ENCODE results near the gene NOL6.

NOL6 gene

DNA sequence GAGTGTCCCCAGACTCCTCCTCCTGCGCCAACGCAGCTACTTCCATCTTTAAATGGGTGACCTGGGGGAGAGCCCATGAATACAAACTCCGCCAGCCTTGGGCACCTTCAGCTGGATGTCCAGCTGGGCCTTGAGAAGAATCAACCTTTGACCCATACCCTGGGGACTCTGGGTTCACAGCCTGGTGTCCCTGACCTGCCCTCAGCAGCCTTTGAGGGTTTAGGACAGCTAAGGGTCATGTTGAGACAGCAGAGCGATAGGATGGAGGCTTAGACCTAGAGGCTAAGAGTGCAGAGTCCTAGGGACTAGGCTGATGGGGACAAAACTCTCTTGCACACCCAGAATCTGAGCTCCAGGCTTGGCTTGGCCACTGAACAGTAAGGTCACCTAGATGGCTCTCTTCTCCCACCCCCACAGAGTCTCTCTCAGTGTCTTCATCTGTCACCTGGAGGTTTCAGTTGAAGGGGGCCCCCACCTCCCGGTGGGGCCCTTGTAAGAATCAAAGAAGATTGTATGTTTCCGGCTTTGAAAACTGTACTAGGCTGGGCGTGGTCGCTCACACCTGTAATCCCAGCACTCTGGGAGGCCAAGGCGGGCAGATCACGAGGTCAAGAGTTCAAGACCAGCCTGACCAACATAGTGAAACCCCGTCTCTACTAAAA is 19.6 kb downstream of the NOL6 start:
- no peak for DNase-seq (ENCODE audit: low spot score)

DNA sequence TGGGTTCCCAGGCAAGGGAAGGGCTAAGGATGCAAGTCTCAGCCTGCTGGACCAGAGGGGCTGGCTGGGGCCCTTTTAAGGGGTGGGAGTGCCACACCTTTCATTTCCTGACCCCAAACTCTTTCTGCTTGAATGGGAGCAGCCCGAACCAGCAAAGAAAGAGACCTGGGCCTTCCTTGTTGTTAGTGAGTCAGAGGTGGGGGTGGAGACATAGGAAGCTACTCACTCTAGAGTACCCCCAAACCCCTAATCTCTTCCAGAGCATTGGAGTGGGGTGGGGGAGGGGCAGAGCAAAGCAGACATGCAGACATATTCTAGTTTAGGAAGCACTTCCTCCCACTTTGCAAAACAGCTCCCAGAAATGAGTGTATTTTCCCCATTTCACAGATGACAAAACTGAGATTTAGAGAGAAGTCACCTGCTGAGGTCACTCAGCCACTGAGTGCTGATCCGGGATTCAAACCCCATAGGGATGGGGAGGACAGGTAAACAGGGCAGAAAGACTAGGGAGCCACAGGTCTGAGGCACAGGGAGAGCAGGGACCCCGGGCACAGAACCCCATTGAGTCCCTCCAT is 20.4 kb downstream of the NOL6 start:
- DNase-seq (ENCODE audit: low spot score), result no peak

DNA sequence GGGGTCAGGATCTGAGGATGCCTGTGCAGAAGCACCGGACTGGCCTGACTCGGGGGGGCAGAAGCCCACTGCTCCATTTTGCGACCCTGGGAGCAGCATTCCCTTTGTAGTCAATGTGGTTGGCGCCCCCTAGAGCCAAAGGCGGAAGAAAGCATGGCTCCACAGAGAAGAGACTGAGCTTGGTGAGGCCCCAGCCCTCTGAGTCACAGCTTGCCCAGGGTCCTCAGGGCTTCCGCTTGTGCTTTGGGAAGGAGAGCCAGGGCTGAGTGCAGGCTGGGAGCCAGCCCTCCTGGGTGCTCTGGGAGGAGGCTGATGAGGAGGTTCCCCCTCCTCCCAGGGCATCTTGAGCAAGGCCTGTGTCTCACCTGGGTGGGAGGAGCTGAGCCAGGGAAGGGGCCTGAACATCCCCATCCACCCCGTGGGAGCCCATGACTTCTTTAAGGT is 20.9 kb downstream of the NOL6 start:
- DNase-seq (ENCODE audit: low spot score), result no peak

DNA sequence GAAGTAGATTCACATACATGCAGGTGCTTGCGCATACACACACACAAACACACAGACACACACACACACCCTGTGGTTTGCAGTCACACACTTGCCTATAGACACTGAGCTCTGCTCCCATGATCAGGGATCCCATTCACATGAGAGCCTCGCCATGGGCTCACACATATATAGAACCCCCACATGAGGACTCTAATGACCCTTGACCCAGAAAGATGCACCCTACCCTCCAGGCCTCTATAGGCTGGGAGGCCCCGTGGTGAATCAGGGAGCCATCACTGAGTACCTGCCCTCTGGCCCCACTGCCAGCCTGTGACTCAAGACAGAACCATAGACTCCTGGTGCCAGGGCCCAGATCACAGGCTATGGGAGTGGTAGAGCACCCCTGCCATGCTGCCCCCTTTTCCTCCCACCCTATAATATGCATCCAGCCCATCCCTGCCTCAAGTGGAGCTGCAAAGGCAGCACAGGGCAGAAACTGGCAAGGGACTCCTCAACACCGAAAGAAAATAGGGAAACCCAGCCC is 23.0 kb downstream of the NOL6 start:
- no peak for DNase-seq (ENCODE audit: low spot score)

DNA sequence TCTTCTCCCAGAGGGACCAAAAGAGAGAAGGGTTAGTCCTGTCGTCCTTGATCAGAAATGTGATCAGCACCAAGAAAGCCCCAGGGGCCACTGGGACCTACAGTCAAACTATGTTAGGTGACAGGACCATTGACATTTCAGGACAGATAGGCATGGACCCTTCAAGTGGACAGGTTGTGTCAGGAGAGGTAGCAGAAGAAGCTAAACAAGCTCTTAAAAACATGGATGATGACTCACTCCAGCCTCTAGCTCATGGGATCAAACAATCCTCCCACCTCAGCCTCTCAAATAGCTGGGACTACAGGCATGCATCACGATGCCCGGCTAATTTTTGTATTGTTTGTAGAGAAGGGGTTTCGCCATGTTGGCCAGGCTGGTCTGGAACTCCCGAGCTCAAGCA is 24.0 kb downstream of the NOL6 start:
- no peak for DNase-seq (ENCODE audit: low spot score)

DNA sequence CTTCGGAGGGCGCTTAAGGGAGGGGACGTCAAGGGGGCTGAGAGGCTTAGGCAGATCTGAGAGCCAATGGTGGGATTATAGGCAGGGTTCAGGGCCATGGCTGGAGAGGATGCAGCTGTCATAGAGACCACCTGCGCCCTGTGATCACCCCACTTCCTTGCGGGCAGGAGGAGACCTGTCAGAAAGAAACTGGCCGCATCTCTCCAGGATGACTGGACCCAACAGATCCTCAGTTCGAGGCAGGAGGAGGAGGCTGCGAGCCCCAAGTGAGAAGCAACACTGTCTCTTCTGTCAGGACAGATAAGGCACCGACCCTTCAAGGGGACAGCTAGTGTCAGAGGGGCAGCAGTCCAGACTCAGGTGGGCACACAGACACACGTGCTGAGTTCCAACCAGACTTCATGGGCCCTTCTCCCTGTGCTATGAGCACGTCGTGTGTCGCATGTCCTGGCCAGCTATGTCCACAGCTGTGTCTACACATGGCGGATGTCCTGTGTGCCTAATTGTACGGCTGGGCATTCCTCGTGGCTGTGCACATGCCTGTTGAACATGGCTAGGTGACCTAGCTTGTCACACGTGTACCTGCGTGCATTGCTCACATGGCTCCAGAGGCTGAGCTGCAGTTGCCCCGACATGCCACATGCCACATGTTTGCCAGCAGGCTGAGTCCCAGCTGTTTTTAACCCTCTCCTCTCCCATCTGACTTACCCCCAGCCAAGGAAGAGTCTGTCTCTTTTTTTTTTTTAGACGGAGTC is 25.7 kb downstream of the NOL6 start:
- DNase-seq (ENCODE audit: low spot score), result no peak

DNA sequence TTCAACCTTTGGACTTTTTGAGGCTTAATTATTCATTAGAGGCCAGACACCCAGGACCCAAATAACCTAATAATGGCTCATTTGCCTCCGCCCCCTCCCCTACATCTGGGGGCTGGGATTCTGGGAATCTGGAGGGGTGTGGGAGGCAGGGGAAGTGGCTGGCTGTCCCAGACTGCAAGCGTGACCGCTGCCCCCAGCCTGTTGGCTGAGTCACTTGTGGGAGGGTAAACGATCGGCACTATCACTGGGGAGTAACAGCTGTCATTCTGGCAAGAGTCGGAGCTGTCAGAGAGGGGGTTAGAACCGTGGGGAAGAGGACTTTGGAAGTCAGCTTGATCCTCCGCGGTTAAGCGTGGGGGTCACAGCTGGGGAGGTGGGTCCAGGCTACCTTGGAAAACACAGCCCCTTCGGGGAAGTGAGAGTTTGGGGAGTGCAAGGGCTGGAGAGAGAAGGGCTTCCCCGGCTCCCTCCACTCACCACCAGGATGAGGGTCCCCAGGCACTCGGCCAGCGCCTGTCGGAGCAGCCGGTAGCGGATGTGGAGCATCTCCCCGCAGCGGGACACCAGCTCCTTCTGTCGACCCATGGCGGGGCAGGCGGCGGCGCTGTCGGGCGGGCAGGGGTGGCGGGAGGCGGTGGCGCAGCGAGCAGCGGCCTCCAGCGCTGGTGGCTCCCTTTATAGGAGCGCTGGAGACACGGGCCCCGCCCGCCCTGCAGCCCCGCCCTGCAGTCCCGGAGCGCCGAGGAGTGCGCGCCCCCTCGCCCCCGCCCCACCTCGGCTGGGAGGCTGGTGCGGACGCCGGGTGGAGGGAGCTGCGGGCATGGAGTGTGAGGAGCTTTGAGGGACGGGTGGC is 26.6 kb downstream of the NOL6 start, which contains the start of gene AQP3:
Gene AQP3 (minus strand): TSS at position 648 of the 853 bp plus-strand sequence. CDS start 63 bp downstream, at position 585.
- no peak for DNase-seq (ENCODE audit: low spot score)

DNA sequence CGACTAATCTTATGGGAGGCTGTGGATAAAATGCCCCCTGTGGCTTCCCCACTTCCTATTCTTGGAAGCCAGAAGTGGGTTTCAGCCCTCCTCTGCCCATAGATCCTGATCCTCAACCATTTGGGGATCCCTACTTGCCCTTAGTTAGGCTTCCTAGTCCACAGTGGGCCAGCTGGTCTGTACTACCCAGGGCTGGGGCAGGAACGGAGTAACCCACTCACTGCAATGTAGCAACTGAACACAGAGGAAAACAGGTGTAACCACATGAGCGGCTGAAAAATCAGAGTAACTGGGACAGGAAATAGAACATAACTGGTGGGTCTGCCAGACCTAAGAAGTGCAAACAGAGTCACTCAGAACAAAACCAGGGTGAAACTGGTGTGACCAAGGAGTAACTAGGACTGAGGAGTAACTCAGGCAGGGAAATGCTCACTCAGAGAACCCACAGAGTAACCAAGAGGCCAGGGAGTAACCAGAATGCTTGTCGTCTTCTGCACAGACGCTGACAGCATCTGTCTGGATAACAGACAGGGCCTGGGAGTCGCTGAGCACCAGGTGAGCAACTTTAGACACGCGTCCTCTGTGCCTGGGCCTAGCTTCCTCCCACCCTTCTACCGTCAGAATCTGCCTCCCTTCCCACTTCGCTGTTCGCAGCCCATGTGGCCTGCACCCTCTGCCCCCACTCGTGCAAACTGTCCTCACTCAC is 27.3 kb downstream of the NOL6 start:
- DNase-seq (ENCODE audit: low spot score), result no peak

DNA sequence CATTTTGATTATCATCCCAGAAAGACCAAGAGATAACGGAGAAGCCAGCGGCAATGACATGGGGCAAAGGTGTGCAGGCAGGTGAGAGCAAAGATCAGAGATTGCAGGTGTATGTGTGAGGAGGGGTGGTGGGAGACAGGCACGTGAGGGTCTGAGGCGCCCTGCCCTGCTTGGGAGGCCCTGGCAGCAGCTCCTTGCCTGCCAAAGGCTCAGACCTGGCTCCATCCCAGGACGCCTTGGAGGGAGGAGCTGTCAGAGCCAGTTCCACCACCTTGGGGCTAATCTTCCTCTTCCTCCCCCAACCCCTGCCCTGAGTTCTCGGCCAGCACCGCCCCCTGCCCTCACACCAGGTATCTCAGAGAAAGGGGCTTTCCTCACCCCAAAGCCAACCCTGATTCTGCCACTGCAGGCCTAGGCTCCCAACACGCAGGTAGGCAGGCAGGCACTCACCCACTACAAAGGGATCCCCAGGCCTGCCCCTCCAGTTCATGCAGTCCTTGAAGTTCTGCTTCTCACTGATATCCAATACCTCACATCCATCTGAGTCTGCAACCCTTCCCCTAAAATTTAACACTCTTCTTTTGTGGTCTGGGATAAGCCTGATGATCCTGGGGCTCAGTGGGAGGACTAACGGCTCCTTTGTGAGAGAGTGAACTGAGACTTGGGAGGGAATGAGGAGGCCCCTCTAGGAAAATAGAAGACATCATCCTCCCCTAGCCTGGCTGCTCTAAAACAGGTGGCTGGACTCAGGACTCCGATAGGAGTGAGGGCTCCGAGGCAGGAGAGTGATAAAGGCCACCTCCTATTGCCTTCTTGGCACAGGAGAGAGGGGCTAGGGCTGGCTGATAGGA is 28.1 kb downstream of the NOL6 start:
- no peak for DNase-seq (ENCODE audit: low spot score)

DNA sequence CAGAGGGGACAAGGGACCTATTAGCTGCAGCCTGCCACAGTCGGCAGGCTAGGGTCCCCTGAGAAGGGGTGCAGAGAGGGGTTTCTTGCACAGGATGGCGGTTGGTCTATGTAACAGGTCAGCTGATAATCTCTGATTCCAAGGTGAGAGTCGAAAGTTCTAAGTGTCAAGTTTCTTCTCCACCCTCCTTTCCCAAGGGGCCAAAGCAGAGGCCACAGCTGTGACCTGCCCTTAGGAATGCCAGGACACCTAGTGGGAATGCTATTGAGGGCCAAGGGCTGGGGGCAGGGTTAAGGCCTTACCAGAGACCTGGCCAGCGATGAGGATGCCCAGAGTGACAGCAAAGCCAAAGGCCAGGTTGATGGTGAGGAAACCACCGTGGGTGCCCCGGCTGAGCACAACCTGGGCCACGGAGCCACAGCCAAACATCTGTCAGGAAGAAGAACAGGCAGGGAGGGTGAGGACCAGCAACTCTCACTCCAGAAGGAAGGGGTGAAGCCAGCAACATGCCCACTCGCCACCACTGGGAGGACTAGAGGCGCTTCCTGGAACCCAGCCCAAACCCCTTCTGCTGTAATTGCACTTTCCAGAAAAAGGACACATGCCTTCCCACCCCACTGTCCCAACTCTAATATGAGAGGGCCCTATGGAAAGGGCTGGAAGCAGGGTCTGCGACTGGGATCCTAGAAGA is 30.1 kb downstream of the NOL6 start:
- DNase-seq (ENCODE audit: low spot score), result no peak

DNA sequence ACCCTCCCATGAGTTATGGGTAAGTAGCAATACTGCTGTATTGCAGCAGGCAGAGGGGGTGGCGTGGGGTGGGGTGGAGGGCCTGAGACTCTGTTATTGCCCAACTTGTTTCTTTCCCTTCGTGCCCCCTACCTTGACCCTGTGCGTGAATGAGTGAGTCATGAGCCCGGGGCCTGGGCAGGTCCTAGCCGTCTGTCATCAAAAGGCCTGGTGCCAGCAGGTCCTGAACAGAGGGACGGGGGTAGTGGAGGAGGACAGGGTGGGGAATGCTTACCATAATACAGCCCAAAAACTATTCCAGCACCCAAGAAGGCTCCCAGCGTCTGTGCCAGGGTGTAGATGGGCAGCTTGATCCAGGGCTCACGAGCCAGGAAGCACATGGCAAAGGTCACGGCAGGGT is 30.7 kb downstream of the NOL6 start:
- DNase-seq (ENCODE audit: low spot score), result no peak

DNA sequence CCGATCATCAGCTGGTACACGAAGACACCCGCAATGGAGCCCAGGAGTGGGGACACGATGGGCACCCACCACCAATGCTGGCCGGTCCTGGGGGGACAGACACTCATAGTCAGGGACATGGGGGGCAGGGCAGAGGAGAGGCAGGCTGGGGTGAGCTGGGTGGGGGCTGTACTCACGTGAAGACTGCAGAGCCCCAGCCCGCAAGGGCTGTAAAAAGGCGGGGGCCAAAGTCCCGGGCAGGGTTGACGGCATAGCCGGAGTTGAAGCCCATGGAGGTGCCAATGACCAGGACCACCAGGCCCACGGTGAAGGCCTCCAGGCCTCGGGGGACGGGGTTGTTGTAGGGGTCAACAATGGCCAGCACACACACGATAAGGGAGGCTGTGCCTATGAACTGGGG is 31.6 kb downstream of the NOL6 start:
- no peak for DNase-seq (ENCODE audit: low spot score)

DNA sequence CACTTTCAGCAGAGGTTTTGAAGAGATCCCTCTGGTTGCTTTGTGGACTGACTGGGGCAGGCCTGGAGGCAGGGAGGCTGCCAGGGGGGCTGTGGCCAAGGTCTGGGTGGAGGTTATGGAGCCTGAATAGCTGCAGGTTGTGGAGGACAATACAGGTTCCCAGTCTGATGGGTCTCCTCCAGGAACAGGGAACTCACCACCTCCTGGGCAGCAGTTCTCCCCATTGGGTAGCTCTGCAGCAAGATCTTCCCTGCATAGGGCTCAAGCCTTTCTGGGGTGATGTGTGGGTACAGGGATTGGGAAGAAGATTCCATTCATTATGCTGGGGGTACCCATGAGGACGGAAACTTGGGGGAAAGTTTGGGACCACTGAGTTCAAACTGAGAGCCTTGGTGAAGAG is 33.1 kb downstream of the NOL6 start:
- DNase-seq (ENCODE audit: low spot score), result no peak

DNA sequence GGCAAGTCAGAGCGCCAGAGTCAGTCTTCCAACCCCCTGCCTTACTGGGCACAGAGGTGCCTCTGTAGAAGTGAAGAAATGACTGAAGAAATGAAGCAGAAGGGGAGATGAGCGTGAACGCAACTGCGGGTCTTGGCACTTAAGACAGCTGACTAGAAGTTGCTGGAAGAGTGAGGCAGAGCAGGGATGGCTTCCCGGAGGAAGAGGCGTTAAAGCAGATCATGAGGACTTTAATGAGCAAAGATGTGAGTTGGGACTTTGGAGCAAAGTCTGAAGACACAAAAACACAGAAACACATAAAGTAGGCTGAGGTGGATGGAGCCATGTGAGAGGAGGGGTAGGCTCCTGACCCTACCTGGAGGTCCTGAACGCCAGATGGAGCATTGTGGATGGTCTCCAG is 33.5 kb downstream of the NOL6 start:
- DNase-seq (ENCODE audit: low spot score), result no peak

DNA sequence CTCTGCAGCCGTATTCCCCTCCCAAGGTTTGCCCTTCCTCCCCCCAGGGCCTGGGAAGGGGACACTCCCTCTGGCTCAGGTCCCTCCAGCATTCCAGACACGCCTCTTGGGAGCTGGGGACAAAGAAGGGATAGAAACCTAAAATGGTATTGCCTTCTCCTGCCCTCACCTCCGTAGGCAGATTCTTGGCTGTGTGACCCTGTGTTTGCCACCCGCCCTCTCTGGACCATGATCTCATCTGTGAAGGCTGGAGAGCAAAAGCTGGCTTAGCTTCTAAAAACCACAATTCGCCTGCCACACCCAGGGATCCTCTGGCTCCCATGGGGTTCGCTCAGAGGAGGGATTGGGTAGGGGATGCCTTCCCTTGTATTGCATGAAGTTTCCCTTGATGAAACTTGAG is 34.0 kb downstream of the NOL6 start:
- no peak for DNase-seq (ENCODE audit: low spot score)

DNA sequence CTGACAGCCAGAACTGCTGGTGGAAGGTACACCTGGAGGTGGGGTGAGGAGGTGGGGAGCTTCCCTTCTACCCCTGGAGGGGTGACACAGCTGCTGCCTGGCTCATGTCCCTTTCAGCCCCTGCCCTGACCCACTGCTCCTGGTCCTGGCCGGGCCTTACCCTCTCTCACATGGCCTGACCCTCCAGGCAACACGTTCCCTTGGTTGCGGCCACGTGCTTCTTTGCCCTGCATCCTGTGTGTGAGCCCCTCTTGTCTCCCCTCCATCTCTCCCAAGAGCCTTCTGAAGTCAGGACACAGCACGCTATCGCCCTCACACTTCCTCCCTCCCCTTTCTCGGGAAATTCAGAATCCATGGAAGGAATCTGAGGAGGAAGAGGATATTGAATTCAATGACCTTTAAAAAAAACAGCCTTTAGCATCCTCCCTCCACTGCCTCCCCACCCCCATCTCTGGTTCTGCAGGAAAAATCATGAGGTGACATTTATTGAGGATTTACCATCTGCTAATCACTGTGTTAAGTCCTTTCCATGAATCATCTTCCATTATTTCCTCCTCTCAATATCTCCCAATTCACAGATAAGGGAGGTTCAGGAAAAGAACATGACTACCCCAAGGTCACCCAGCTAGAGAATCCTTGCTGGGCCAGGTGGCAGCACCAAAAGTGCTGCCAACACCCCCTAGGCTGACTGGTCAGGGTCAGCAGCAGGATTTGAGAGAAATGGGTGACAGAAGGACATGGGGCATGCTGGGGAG is 34.6 kb downstream of the NOL6 start:
- DNase-seq (ENCODE audit: low spot score), result no peak

DNA sequence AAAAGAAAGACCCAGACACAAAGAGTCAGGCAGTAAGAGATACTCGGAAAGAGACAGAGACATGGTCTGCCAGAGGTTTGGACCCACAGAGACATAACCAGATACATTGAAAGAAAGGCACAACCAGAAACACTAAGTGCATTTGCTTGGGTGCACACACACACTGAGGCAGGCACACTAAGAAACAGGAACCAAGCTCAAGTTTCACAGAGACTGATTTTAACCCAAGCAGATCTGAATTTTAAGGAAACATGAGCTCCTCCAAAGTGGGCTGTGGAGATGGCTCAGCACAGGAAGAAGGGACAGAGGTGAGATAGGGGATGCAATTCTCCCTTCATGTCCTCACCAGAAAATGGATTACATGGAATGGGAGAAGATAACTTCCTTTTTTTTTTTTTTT is 35.8 kb downstream of the NOL6 start:
- no peak for DNase-seq (ENCODE audit: low spot score)

DNA sequence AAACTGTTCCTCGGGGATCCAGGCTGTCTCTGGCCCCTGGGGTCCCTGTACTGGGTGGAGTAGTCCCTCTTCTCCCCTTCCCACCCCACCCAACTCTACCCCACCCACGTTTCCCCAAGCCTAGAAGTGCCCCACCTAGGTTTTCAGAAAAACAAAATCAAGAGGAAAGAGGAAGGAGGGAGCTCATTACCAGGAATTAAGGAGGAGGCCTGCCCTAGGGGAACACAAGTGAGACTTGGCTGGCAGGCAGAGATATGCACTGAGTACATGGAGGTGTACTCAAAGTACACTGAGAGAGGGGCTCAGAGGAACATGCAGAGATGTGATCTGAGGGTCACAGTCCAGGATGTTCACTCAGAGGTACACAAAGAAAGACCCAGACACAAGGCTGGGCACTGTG is 36.5 kb downstream of the NOL6 start:
- DNase-seq (ENCODE audit: low spot score), result no peak

DNA sequence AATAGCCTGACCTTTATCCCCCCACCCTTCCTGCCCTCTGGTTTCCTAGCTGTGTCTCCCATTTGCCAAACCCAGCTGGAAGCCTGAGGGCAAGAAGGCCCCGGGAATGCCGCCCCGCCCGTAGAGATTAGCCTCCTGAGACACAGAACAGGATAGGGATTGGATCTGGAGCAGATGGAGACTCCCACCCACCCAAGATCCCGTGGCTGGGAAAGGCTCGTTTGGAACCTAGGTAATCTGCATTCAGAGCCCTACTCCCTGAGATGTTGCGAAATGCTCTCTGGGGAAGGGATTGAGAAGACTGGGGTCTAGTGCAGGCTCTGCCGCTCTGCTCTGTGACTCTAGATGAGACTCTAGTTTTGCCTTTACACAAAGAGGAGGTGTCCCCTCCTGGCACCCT is 37.3 kb downstream of the NOL6 start:
- no peak for DNase-seq (ENCODE audit: low spot score)

Measured in putamen (tissue), 1 donor.